GM21825 (cell line): ENCODE measurements around the gene SYDE2.
A peak's percentile ranks its signal among the peaks of the same experiment; 100 is the strongest.

ENCODE experiments used
- ATAC-seq: cut with Tn5 transposase; IDR thresholded peaks from one replicate; pipeline ENCODE4 v1.9.1; 2021; ENCODE audit warnings: mild to moderate bottlenecking, moderate library complexity; ENCODE audit not compliant: unreplicated experiment

SYDE2 gene

DNA sequence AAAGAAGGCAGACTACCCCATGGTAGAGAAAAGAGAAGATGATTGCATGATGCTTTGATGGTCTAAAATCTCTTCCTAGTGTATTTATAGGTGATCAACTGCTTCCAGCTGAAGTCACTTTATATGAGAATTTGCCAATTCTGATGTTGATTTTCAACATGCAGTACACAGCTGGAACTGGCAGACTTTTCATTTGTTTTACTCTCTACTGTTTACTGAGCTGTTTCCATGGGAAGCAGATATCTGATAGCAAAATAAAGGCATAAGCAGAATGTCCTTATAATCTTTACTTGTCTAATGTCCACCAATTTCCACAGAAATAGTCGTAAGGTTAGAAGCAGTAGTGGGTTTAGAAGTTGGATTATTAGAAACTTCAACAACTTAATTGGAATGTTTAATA, 74.9 kb downstream of the SYDE2 start:
- no peak for ATAC-seq

DNA sequence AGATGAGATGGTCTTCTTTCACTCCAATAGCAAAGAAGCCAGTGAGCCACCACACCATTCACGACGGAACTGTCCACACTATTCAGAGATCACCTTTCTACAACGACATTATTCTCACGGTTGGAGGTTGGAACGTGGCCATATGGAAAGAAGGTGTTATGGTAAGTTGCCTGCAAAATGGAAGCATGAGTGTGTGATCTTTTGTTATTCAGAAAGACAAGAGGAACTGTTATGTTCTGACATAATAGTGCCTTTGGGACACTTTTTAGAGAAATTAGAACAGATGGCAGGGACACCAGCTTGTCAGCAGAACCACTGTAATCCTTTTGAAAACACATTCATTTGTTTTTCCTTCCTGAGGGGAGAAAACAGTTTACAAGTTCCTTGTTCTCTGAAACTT, 76.7 kb downstream of the SYDE2 start:
- ATAC-seq, result no peak

DNA sequence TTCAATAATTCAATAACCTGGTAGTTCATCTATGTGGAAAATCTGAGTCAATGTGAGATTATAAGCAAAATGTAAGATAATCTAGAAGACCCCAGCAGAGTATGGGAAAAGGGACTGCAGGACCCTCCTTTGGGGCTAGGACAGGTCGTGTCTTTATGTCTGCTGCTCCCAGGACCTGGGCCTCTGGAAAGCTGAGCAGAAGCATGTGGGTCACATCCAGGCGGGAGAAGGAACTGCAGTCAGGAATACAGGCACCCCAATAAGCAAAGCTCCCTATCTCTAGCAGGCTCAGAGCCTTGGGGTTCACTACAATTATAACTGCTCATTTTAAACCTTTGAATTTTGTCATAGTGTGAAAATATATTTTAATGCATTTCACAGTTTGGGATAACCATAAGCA, 78.6 kb downstream of the SYDE2 start:
- ATAC-seq, result no peak

DNA sequence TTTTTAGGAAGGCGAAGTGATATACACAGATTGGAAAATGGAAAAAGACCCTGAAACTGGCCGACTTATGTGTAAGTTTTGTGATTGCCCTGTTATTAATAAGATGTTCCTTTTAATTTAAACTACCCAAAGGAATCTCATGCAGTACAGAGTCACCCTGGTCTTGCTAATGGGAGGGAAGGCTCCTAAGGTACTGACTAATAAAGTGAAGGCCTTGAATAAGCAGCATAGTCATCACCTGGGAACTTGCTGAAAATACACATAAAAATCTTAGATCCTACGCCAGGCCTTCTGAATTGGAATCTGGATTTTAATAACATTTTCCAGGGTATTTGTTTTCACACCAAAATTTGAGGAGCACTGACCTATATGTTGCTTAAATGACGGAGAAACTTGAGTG, 79.1 kb downstream of the SYDE2 start:
- ATAC-seq, result no peak

DNA sequence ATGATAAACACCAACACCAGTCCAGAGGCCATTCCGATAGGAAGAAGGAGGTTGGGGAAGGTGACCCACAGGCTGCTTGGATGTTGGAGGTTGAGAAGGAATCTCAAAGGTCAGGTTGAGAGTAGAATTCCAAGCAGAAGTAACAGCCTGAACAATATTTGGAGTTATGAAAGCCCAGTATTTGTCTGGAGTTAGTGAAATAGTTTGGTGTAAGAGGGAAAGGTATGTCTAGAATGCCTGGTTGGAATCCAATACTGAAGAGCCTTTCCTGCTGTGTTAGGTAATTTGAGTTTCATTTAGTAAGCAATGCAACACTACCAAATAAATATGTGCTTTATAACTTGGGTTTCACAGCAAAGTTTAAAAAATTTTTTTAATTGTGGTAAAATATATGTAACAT, 82.1 kb downstream of the SYDE2 start:
- ATAC-seq, result no peak

DNA sequence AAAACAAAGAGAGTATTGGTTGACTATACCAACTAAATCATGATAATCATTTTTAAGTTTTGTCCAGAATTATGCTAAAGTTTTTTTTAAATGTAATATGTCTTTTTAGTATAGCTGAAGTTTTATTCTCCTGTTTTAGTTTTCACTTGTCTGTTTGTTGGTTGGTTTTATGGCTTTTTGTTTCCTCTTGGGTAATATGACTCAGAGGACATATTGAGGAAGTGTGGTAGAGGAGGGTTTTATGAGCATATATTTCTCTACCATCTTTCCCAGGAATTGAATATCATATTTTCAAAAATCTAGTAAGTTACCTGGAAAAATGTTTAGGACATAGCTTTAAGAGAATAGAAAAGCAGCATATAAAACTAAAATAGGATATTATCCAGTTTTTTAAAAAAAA, 84.0 kb downstream of the SYDE2 start:
- no peak for ATAC-seq

DNA sequence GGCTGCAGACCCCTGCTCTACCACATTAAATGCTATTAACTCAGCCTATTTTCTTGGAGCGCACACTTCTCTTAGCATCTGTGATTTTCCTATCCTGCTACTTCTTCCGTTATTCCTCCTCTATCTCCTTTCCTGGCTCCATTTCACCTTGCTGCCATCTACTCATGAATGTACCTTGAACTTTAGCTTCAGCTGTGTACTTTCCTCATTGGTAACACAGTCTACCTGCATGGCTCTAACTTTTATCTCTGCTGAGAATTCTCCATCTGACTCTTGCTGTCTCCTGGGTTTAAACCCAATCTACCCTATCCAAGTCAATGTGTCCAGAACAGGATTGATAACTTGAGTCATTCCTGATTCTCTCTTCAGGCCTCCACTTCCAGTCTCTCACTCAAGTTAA, 84.9 kb downstream of the SYDE2 start:
- ATAC-seq, result no peak

DNA sequence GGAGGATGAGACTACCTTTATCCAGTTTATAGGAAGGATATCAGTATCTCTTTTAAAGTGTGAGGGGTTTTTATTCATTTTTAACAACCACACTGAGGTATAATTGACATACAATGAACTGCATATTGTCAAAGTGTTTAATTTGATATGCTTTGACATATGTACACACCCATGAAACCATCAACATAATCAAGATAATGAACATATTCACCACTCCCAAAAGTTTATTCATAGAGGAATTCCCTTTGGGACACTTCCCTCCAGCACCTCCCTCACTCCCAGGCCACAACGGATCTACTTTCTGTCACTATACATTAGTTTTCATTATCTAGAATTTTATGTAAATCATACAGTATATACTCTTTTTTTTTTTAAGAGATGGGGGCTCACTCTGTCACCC, 89.1 kb downstream of the SYDE2 start:
- no peak for ATAC-seq

DNA sequence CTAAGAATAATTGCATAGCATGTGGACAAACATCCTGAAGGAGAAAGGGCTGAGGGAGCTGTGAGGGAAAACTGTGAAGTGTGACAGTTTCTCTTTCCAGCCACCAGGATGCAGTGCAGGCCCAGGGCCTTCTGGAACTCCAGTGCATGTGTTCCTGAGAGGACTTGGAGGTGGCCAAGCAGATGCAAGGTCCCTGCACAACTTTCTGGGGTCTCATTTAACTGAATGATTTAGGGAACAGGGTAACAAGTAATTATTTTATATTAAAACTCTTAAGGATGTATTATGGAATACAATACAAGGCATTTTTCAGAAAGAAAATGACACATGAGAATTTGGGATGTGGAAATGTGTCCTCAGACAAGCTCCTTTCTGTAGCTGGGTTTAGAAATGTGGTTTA, 91.3 kb downstream of the SYDE2 start:
- peak; percentile 70 for ATAC-seq
